Fibroblast of villous mesenchyme (primary cell): ENCODE measurements around the gene CD93. TPM values are rescaled to one million over a fixed set of nuclear protein-coding genes. Genes with fewer than 3 reads are reported as not detected.

Source experiments
- DNase-seq: peaks from one replicate; pipeline ENCODE4 v3.0.0-alpha.2; 2010; ENCODE audit warnings: low read depth
- H3K4me3 ChIP-seq: 2 replicates; pipeline ENCODE4 v1.5.1; 2011; ENCODE audit warnings: low read depth, mild to moderate bottlenecking, low read length
- total RNA-seq: library from RNA; depleted of rRNA; stranded (reverse); fragments of >200 nt; gene quantifications from 2 replicates; pipeline ENCODE4 v1.2.3, GENCODE V29; 2012
- TF ChIP-seq, protein P1 (sequence below): IDR thresholded peaks from 2 replicates; pipeline ENCODE4 v1.5.1; 2012; ENCODE audit warnings: low read depth, mild to moderate bottlenecking, low read length; ENCODE audit not compliant: insufficient read depth

Gene CD93
- total RNA-seq, 1 donor: under 0.01 TPM

DNA sequence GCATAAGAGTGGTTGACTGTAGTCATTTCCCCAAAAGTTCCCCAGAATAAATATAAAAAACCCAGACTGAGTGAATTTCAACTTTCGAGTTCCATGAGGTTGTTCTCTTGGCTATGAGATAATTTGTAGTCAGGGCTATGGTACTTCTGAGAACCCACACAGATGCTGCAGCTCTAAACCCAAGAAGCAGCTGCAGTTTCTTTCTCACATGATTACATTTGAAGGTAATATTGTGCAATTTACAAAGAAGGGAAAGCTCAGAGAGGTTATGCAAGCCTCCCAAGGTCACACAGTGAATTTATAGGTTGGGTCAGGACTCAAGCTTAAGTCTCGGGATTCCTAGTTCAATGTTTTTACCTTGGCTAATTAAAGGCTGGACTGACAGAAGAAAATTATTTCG lies 29.7 kb upstream of the CD93 start:
- no peak overlapping the region for H3K4me3 ChIP-seq
- peak; percentile 71 for DNase-seq
- TF ChIP-seq, protein P1, sequence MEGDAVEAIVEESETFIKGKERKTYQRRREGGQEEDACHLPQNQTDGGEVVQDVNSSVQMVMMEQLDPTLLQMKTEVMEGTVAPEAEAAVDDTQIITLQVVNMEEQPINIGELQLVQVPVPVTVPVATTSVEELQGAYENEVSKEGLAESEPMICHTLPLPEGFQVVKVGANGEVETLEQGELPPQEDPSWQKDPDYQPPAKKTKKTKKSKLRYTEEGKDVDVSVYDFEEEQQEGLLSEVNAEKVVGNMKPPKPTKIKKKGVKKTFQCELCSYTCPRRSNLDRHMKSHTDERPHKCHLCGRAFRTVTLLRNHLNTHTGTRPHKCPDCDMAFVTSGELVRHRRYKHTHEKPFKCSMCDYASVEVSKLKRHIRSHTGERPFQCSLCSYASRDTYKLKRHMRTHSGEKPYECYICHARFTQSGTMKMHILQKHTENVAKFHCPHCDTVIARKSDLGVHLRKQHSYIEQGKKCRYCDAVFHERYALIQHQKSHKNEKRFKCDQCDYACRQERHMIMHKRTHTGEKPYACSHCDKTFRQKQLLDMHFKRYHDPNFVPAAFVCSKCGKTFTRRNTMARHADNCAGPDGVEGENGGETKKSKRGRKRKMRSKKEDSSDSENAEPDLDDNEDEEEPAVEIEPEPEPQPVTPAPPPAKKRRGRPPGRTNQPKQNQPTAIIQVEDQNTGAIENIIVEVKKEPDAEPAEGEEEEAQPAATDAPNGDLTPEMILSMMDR: no peak

DNA sequence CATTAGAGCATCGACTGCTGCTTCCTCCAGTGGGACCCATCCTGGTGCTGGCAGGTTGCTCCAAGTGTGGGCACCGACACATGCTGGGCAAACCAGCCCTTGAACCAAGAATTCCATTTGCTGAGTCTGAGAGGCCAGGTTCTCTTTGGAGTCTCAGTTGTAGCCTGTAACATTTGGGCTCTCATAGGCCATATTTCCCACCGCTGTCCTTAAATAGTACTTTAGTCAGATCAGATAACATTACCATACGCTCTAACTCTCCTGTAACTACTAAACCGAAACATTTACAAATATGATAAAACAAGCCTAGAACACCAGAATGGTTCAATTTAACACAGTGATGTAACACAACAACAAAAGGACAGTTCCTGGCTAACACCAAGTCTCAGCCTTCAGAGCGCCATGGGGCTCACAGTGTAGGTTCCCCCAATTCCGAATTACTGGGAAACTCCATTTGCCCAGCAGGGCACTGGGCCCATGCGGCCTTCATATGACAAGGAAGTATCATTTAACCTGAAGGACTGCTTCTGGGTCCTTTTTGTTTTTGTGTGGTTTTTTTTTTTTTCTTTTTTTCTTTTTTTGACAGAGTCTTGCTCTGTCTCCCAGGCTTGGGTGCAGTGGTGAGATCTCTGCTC lies 28.4 kb upstream of the CD93 start:
- TF ChIP-seq, protein P1: no peak
- H3K4me3 ChIP-seq: no peak overlapping the region
- DNase-seq: no peak

DNA sequence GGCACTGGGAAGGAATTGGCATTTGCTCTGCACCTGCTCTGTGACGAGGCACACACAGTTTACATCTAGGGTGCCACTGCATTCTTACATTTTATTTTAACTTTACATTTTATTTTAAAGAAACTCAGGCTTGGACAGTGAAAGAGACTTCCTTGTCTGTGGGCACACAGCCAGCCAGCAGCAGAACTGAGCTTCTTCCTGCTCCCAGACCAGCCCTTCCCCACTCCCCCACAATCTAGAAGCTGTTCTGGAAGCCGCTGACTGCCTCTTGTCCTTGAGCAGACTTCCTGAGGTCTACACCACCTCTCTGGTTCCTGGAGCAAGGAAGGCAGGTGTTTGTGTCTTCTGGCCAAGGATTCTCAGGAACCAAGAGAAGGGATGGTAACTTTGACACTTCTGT lies 27.9 kb upstream of the CD93 start:
- DNase-seq: no peak
- TF ChIP-seq, protein P1: no peak
- H3K4me3 ChIP-seq: no peak overlapping the region

DNA sequence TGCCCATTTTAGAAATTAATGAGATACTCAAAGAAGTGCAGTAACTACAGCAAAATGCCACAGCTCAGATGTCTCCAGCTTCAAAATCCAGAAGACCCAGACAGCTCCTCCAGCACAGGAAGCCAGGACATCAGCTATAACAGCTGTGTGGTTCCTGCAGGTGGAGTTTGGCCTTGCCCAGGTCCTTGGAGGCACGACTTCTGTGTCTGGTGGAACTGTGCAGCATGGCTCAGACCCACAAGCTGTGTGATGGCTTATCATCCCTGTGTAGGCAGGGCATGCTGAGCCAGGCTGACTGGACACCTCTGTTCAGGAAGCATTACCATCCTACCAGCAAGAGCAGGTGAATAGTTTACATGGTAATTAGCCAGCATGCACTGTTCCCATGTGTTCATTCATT lies 26.5 kb upstream of the CD93 start:
- no peak for DNase-seq
- TF ChIP-seq, protein P1: no peak
- H3K4me3 ChIP-seq: no peak overlapping the region

DNA sequence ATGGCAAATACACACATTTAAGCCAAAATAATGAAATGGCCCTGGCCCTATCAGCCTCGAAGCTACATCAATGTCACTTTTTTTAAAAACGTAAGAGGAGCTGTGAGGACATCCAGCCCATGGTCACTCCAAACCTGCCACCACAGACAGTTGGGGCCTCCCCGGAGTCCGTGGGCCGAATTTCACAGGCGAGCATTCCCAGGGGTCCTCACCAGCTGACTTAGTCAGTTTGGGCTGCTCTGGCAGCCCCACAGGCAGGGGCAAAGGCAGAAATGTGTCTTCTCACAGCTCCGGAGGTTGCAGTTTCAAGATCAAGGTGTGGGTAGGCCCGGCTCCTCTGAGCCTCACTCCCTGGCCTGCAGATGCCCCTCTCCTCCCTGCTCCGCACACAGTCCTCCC lies 25.8 kb upstream of the CD93 start:
- TF ChIP-seq, protein P1: no peak
- no peak for DNase-seq
- no peak overlapping the region for H3K4me3 ChIP-seq

DNA sequence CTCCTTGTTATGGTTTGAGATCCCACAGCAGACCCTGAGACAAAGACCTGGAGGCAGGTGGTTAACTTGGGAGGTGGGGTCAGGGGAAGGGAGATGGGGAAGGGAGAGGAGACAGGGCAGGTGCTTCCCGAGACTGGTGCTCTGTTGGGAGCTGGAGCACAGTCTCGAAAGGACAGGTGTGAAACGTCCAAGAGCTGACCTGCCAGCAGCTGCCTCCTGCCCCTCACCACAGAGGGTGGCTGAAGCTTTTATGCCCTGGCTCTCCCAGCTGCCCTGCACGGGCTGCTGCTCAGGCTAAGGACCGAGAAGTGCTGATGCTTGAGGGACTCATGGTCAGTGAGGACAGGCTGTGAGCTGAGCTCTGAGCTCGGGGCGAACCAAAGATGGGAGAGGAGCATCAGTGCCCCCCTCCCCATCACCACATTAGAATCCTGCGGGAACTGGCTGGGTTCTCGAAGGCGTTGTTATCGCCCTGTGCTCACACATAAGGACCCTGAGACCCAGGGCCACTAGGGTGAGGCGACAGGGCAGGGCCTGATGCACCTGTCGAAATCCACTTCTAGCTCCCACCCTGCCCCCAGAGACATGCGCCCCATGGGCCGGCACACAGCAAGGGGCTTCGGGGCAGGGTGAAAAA lies 25.3 kb upstream of the CD93 start:
- TF ChIP-seq, protein P1: no peak
- no peak overlapping the region for H3K4me3 ChIP-seq
- no peak for DNase-seq
